K562 (cell line): ENCODE measurements around the gene USP10. TPM values are rescaled to one million over a fixed set of nuclear protein-coding genes. Genes with fewer than 3 reads are reported as not detected.

Source experiments
- ATAC-seq: fragments of 200-7000 bp; cut with Tn5 transposase; 3 replicates; pipeline ENCODE4 v1.9.1; 2020; ENCODE audit warnings: moderate library complexity
- BruUV-seq: library from RNA; stranded (reverse); fragments of 400-500 nt; replicated peaks from 2 replicates; lab custom pipeline; 2021; lab: Mats Ljungman, UMichigan
- CTCF ChIA-PET: fragments of 300-600 bp; formaldehyde crosslinking; extraction: SDS; loops from one replicate; lab custom pipeline; 2021; ENCODE audit warnings: low intra/inter-chr PET ratio; lab: Yijun Ruan, JAX
- POLR2A ChIA-PET: fragments of 300-600, 350-650 bp; sonication (Branson Sonifier 250); formaldehyde crosslinking; extraction: SDS; loops from one replicate; lab custom pipeline; 2021; ENCODE audit warnings: antibody characterized with exemption, inconsistent platforms; lab: Yijun Ruan, JAX
- DNase-seq, 4 experiments: peaks; one replicate each; pipeline versions ENCODE4 v3.0.0 to v3.0.0-alpha.2; 2011 to 2018; ENCODE audit warnings: low spot score in 3 of 4, mixed read lengths in 3 of 4; ENCODE audit errors: extremely low read depth in 1 of 4
- FAIRE-seq: peaks from 2 replicates; lab custom pipeline; 2011; peaks lifted over from hg19 to GRCh38; lab: Jason Lieb, UNC
- H2AFZ ChIP-seq: 2 replicates; pipeline ENCODE4 v1.6.0; 2011; ENCODE audit warnings: low read depth, low read length, control low read depth, inconsistent platforms
- H3K27ac ChIP-seq: fragments of 200-600 bp; 3 replicates; pipeline ENCODE4 v1.8.0; 2011; ENCODE audit warnings: low read depth, mild to moderate bottlenecking, control low read depth, inconsistent platforms, low read length, moderate library complexity, mixed read lengths; ENCODE audit errors: extremely low read depth
- H3K27me3 ChIP-seq, 2 experiments: fragments of 300-600 bp in 1 of 2; 2 replicates in 1 of 2; 3 replicates in 1 of 2; pipeline versions ENCODE4 v1.6.0 to v1.8.0; 2011; ENCODE audit warnings: inconsistent platforms in 2 of 2, low read length in 2 of 2, mild to moderate bottlenecking in 1 of 2, mixed read lengths in 1 of 2, moderate library complexity in 1 of 2; ENCODE audit not compliant: control insufficient read depth in 2 of 2, insufficient read depth in 2 of 2
- H3K36me3 ChIP-seq: fragments of 300-600 bp; 3 replicates; pipeline ENCODE4 v1.8.0; 2011; ENCODE audit warnings: mild to moderate bottlenecking, low read length, inconsistent platforms; ENCODE audit not compliant: control insufficient read depth, insufficient read depth
- H3K4me1 ChIP-seq, 2 experiments: fragments of 200-600 bp in 1 of 2; replicated peaks in 1 of 2; 2 replicates in 1 of 2; 3 replicates in 1 of 2; pipeline versions ENCODE4 v1.5.1 to v1.8.0; 2011; ENCODE audit warnings: inconsistent platforms in 2 of 2, low read length in 2 of 2, mild to moderate bottlenecking in 1 of 2, mixed read lengths in 1 of 2, moderate library complexity in 1 of 2; ENCODE audit not compliant: control insufficient read depth in 2 of 2, insufficient read depth in 2 of 2
- H3K4me2 ChIP-seq: 2 replicates; pipeline ENCODE4 v1.6.1; 2011; ENCODE audit warnings: low read length, control low read depth, inconsistent platforms, mixed read lengths; ENCODE audit not compliant: insufficient read depth
- H3K4me3 ChIP-seq: fragments of 200-600 bp; sonication (generic), shearing (Covaris generic); 2 replicates; pipeline ENCODE4 v1.5.1; 2016; ENCODE audit warnings: control low read depth, inconsistent platforms
- H3K79me2 ChIP-seq: fragments of 200-600 bp; 3 replicates; pipeline ENCODE4 v1.8.0; 2011; ENCODE audit warnings: low read length, inconsistent platforms; ENCODE audit not compliant: control insufficient read depth, insufficient read depth
- H3K9ac ChIP-seq, 2 experiments: 2 replicates each; pipeline versions ENCODE4 v1.6.0 to v1.6.1; 2011; ENCODE audit warnings: low read depth in 2 of 2, low read length in 2 of 2, control low read depth in 1 of 2, inconsistent platforms in 1 of 2, mild to moderate bottlenecking in 1 of 2, mixed read lengths in 1 of 2; ENCODE audit not compliant: insufficient read depth in 1 of 2
- H3K9me1 ChIP-seq: one replicate; pipeline ENCODE4 v1.6.0; 2011; ENCODE audit warnings: inconsistent platforms, mild to moderate bottlenecking, low read length, moderate library complexity; ENCODE audit not compliant: control insufficient read depth, insufficient read depth
- H3K9me3 ChIP-seq: replicated peaks from 2 replicates; pipeline ENCODE4 v1.5.1; 2011; ENCODE audit warnings: low read depth, low read length, inconsistent platforms; ENCODE audit not compliant: control insufficient read depth, insufficient read depth
- H4K20me1 ChIP-seq: replicated peaks from 2 replicates; pipeline ENCODE4 v1.6.1; 2011; ENCODE audit warnings: low read length, inconsistent platforms, mixed read lengths; ENCODE audit not compliant: control insufficient read depth, insufficient read depth
- ETV5 ChIP-seq: sonication (generic); formaldehyde crosslinking; IDR thresholded peaks from 2 replicates; pipeline ENCODE4 v1.4.0; 2020; ENCODE audit warnings: low read depth, mild to moderate bottlenecking, missing genetic modification reagents
- FOS ChIP-seq: IDR thresholded peaks from 3 replicates; pipeline ENCODE4 v1.6.1; 2011; ENCODE audit not compliant: insufficient read length; ENCODE audit errors: extremely low read depth
- FOXP1 ChIP-seq: sonication (generic); formaldehyde crosslinking; IDR thresholded peaks from 2 replicates; pipeline ENCODE4 v1.8.0; 2022; ENCODE audit warnings: mild to moderate bottlenecking, missing genetic modification reagents
- JUN ChIP-seq, 2 experiments: sonication (generic) in 1 of 2; formaldehyde crosslinking in 1 of 2; IDR thresholded peaks; 2 replicates each; pipeline versions ENCODE4 v1.6.1 to v1.8.0; 2012 to 2022; ENCODE audit warnings: borderline replicate concordance in 2 of 2, mild to moderate bottlenecking in 2 of 2, improper control_type of control experiment in 1 of 2, low read depth in 1 of 2, low read length in 1 of 2, missing genetic modification reagents in 1 of 2
- L3MBTL2 ChIP-seq: fragments of 450-650 bp; IDR thresholded peaks from 2 replicates; pipeline ENCODE4 v1.6.1; 2016; ENCODE audit warnings: mild to moderate bottlenecking, moderate library complexity
- SMARCA5 ChIP-seq: fragments of 450-650 bp; IDR thresholded peaks from 2 replicates; pipeline ENCODE4 v1.6.1; 2016
- TAF7 ChIP-seq: fragments of 450-650 bp; IDR thresholded peaks from 2 replicates; pipeline ENCODE4 v1.6.1; 2016; ENCODE audit warnings: missing genetic modification characterization, missing compliant biosample characterization
- USF2 ChIP-seq: sonication (generic); formaldehyde crosslinking; IDR thresholded peaks from 2 replicates; pipeline ENCODE4 v1.5.0; 2020; ENCODE audit warnings: missing genetic modification reagents
- ZNF124 ChIP-seq: sonication (generic); formaldehyde crosslinking; IDR thresholded peaks from 2 replicates; pipeline ENCODE4 v1.8.1; 2022; ENCODE audit warnings: missing genetic modification reagents
- ZNF584 ChIP-seq: fragments of 200-800 bp; sonication (Bioruptor generic); IDR thresholded peaks from 2 replicates; pipeline ENCODE4 v1.6.1; 2016; ENCODE audit warnings: low read depth, mild to moderate bottlenecking, missing genetic modification characterization, missing compliant biosample characterization
- whole genome bisulfite sequencing: fragments of 100-300 bp; shearing (Covaris generic); methylation state at CpG from one replicate; pipeline ENCODE4 v1.1.6; 2016; ENCODE audit warnings: low coverage, mixed read lengths; ENCODE audit not compliant: insufficient coverage; ENCODE audit errors: missing lambda C conversion rate; 5-methylcytosine and 5-hydroxymethylcytosine counted together
- in situ Hi-C: fragments of 300-500 bp; cut with MboI; formaldehyde crosslinking; loops from 4 replicates; pipeline ENCODE4 v1.15.0; 2018; ENCODE audit warnings: inconsistent platforms, mixed read lengths
- intact Hi-C: fragments of 100-400 bp; cut with micrococcal nuclease; formaldehyde crosslinking; loops from 2 replicates; pipeline ENCODE4 v1.14.2; 2022
- polyA plus RNA-seq, 8 experiments: library from polyadenylated mRNA; depleted of rRNA in 4 of 8; stranded (reverse) in 5 of 8; unstranded in 3 of 8; fragments of >200 nt; fragmentation: Nextera tagmentation in 2 of 8; fragmentation: Illumina TruSeq in 1 of 8; extraction: Ambion mirVana in 2 of 8; extraction: Trizol in 1 of 8; gene quantifications; 2 replicates each; pipeline versions ENCODE4 v1.2.1 to v1.2.3, GENCODE V29; 2011 to 2014; ENCODE audit warnings: inconsistent platforms in 1 of 8, missing spikeins in 1 of 8
- total RNA-seq, 7 experiments: library from RNA; depleted of rRNA in 6 of 7; stranded (reverse); fragments of >200 nt in 6 of 7; fragmentation: Illumina TruSeq in 2 of 7; extraction: Trizol in 2 of 7; gene quantifications; 2 replicates each; pipeline versions ENCODE4 v1.2.1 to v1.2.3, GENCODE V29; 2011 to 2021; ENCODE audit warnings: low replicate concordance in 1 of 7

Gene USP10
- total and polyA plus RNA-seq, 9 of the 15 experiments (the other 6 are each of a cell fraction or from before 2014, with no cell fraction given), result 61.7 to 197 (median 116) TPM

GRCh38 chr16:84818989-84819643 is 119.3 kb downstream of the USP10 start:
- H4K20me1 ChIP-seq, result peaks cover 14% of the 10 kb centered on the region; the same call in 1 of the 2 replicates
- peaks cover 8 to 12% of the 10 kb centered on the region in 2 experiments; a peak in 2 of 5 replicates for H3K4me1 ChIP-seq
- ChIA-PET CTCF (no interaction called here), POLR2A (interaction anchor here (0.6 to 1.3 kb wide), 5 partner anchors 10 to 256 kb away, joined by 3 to 5 read pairs (median 4); no protein-coding TSS in a partner anchor)
- peak overlapping the region; percentile 42 for H2AFZ ChIP-seq
- intact Hi-C loops (no loop called here), in situ Hi-C loops (no loop called here)
- H3K4me2 ChIP-seq, result peak overlapping the region; percentile 43
- no peaks in the 10 kb centered on the region for H3K9me1 ChIP-seq
- H3K36me3 ChIP-seq, result no peaks in the 10 kb centered on the region
- peaks cover 52 to 83% of the 10 kb centered on the region in 2 experiments for H3K27me3 ChIP-seq
- DNase-seq (no peak), ATAC-seq (peak; percentile 15; the same call in 2 of the 3 replicates), FAIRE-seq (no peak)
- 16% methylated on average over 29 of the region's 29 CpGs for WGBS
- no TSS peak for BruUV-seq
- no peaks in the 10 kb centered on the region for H3K79me2 ChIP-seq
- TF ChIP-seq ETV5 (0 out of 2 replicates have a peak, but pooled peaks have one; percentile 6), ZNF584 (CRISPR knock-in tag) (no peak), FOXP1 (CRISPR knock-in tag) (peak; percentile 34; the same call in 1 of the 2 replicates), JUN (IDR thresholded peaks at IDR 0.05; ENCODE audit: borderline replicate concordance, low read depth, low read length) (no peak), JUN (CRISPR knock-in tag; IDR thresholded peaks at IDR 0.05; ENCODE audit: borderline replicate concordance) (0 out of 2 replicates have a peak, but pooled peaks have one; percentile 62), L3MBTL2 (0 out of 2 replicates have a peak, but pooled peaks have one; percentile 11), SMARCA5 (no peak), TAF7 (no peak), ZNF124 (no peak), FOS (no peak), USF2 (CRISPR knock-in tag) (0 out of 2 replicates have a peak, but pooled peaks have one; percentile 1)
- H3K27ac ChIP-seq, result no peak overlapping the region
- peak overlapping the region in 1 of 2 experiments; percentile 24; a peak in 1 of 4 replicates for H3K9ac ChIP-seq
- H3K9me3 ChIP-seq, result no peaks in the 10 kb centered on the region
- H3K4me3 ChIP-seq, result peak overlapping the region; percentile 24
